HPDE6-E6E7 (cell line): Measurements from ENCODE around the gene CDC73.

Experiments
- DNase-seq: peaks from one replicate; pipeline ENCODE4 v3.0.0; 2011; ENCODE audit warnings: missing footprints; ENCODE audit errors: extremely low spot score

The CDC73 gene

DNA sequence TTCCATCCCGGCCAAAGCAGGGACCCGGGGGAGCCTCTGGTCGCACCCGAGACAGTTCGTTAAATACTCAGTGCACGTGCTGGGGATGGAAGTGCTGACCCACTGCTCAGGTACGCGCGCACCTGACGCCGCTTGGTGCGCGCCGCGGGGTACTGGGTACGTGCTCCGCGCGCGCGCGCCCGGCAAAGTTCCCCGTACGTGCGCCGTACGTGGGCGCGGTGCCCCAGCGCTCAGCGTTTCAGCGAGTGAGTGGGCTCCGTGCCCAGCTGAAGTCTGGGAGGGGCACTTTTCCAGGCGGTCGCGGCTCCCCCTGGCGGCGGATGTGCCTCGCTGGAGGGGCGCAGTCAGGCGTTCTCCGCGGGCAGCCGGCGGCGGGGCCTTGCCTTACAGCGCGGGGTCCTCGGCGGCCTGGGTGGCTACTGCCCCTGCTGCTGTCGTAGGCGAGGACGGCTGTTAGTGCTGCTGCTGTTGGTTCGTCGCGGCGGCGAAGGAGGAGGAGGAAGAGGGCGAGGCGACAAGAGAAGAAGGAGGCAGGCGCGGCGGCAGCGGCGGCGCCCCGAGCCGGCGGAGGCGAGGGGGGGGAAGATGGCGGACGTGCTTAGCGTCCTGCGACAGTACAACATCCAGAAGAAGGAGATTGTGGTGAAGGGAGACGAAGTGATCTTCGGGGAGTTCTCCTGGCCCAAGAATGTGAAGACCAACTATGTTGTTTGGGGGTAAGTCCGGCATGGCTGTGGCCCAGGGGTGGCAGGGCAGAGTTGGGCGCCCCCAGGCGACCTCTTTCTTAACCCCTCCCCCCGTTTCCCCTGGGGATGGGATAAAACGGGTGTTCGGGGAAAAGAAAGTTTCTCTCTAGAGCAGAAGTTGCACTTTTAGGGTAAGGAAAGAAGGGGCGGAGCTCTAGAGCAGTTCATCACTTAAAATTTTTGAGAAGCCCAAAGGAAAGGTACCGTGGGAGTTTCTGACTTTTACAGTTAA, at the start of gene CDC73:
Gene CDC73, plus strand, starts transcription at position 416 of the 978 bp plus-strand sequence. Its CDS starts 170 bp downstream, at position 586.
- peak; percentile 88 for DNase-seq

DNA sequence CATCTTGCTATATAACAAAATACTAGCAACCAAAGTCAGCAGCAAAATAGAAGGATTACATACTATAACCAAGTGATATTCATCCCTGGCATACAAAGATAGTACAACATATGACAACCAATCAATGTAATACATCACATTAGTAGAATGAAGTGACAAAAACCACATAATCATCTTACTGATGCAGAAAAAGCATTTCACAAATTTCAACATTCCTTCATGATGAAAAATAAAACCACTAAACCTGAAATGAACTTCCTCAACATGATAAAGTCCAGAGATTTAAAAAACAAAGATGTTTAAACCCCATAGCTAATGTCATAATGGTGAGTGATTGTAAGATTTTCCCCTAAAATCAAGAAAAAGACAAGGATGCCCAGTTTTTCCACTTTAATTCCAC, 43.8 kb upstream of the CDC73 start:
- no peak for DNase-seq

- no peak for DNase-seq
These were observed 42.6 kb upstream of the CDC73 start for GRCh38 chr1:193079187-193079586.

- no peak for DNase-seq
These were observed 38.3 kb upstream of the CDC73 start for GRCh38 chr1:193083365-193084088.

GRCh38 chr1:193085263-193085662, 36.6 kb upstream of the CDC73 start:
- no peak for DNase-seq

DNA sequence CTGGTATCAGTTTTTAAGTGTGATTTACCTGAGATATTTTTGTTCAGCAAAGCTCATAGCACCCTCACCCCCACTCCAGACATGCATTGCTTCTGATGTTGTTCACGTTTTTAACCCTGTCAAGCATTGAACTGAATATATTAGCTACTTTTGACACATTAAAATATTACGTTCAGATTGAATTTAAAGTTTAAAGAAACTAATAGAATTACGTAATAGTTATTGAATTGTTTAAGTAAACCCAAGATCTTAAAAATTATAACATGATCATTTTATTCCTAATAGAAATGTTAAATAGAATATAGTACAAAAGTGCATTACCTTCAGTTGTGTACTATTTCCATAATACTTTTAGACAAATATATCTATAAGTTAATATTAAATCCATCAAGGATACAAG, 35.5 kb upstream of the CDC73 start:
- DNase-seq: no peak

DNA sequence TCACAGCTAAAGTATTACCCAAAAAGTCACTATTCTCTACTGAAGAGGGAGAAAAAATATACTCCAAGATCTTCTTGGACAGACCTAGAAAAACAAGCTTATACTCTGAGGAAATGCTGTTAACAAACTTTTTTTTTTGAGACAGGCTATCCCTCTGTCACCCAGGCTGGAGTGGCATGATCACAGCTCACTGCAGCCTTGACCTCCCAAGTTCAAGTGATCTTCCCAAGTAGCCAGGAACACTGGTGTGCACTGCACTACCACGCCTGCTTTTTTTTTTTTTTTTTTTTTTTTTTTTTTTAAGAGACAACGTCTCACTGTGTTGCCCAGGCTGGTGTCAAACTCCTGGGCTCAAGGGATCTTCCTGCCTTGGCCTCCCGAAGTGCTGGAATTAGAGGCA, 33.9 kb upstream of the CDC73 start:
- DNase-seq: no peak

- no peak for DNase-seq
These were observed 31.0 kb upstream of the CDC73 start for GRCh38 chr1:193090865-193091264.

GRCh38 chr1:193094112-193094511, 27.7 kb upstream of the CDC73 start:
- DNase-seq: no peak

- DNase-seq: no peak
These were observed 19.2 kb upstream of the CDC73 start for GRCh38 chr1:193102662-193103061.

- no peak for DNase-seq
These were observed 17.9 kb upstream of the CDC73 start for GRCh38 chr1:193103759-193104501.

DNA sequence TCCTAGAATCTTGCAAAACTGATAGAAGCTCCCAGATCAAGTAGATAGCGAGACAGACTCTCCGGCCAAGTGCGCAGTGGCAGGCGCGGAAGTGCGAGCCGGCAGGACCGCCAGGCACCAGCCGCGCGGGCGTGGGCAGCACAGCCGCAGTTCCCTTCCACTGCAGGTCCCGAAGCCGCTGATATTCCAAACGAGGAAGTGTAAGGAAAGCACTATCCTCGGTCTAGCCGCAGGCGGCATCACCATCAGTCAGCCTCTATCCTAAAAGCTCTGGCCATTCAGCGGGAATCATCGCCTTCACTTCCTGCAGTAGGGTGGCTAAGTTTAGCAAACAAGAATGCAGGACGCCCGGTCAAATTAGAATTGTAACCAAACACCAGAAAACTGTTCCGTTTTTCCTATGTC, 17.3 kb upstream of the CDC73 start:
- DNase-seq: peak; percentile 29

- DNase-seq: peak; percentile 87
These were observed 16.7 kb upstream of the CDC73 start, which contains the start of gene GLRX2 for GRCh38 chr1:193104907-193105820. TSS of gene GLRX2 (minus strand) at chr1:193105414. CDS start at chr1:193105382, 32 bp downstream.

GRCh38 chr1:193105821-193106177, 16.0 kb upstream of the CDC73 start:
- no peak for DNase-seq

- DNase-seq: no peak
These were observed 13.4 kb upstream of the CDC73 start for GRCh38 chr1:193108471-193108870.

DNA sequence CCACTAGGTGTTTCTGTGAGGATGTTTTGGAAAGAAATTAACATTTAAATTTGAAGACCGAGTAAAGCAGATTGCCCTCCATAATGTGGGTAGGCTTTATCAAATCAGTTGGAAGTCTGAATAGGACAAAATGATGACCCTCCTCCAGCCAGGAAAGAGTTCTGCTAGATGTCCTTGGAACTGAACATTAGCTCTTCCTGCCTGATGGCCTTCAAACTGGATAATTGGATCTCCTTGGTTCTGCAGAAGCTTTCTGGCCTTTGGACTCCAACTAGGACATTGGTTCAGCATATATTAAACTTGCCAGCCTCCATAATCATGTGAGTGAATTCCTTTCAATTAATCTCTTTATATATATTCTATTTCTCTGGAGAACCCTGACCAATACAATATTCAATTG, 12.2 kb upstream of the CDC73 start:
- no peak for DNase-seq

DNA sequence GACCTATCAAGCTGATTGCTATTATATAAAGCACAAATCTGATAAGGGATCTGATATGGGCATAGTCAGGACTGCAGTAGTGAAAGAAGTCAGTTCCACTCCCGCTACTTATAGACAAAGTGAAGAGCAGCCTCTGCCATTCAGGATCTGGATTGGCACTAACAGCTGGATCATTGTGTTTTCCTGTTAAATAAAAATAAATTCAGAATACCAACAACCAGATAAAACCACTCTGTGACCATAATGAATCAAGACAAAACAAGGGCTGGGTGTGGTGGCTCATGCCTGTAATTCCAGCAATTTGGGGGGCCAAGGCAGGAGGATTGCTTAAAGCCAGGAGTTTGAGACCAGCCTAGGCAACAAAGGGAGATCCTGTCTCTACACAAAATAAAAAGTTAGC, 11.6 kb upstream of the CDC73 start:
- no peak for DNase-seq

GRCh38 chr1:193110864-193111263, 11.0 kb upstream of the CDC73 start:
- no peak for DNase-seq

- DNase-seq: no peak
These were observed 10.2 kb upstream of the CDC73 start for GRCh38 chr1:193111641-193112090.

- no peak for DNase-seq
These were observed 8.4 kb upstream of the CDC73 start for GRCh38 chr1:193113258-193113991.
